K562 (cell line): Measurements from ENCODE around the gene CACNG8. TPM values are rescaled to one million over a fixed set of nuclear protein-coding genes. Genes with fewer than 3 reads are reported as not detected.

Experiments
- ATAC-seq: fragments of 200-7000 bp; cut with Tn5 transposase; 3 replicates; pipeline ENCODE4 v1.9.1; 2020; ENCODE audit warnings: moderate library complexity
- Bru-seq: library from RNA; stranded (reverse); fragments of 400-500 nt; gene quantifications from one replicate; lab custom pipeline; 2021; lab: Mats Ljungman, UMichigan
- BruChase-seq, 2 experiments: library from RNA; stranded (reverse); fragments of 400-500 nt; gene quantifications; one replicate each; lab custom pipeline; 2021; lab: Mats Ljungman, UMichigan
- BruUV-seq: library from RNA; stranded (reverse); fragments of 400-500 nt; replicated peaks from 2 replicates; lab custom pipeline; 2021; lab: Mats Ljungman, UMichigan
- CTCF ChIA-PET: fragments of 300-600 bp; formaldehyde crosslinking; extraction: SDS; loops from one replicate; lab custom pipeline; 2021; ENCODE audit warnings: low intra/inter-chr PET ratio; lab: Yijun Ruan, JAX
- POLR2A ChIA-PET: fragments of 300-600, 350-650 bp; sonication (Branson Sonifier 250); formaldehyde crosslinking; extraction: SDS; loops from one replicate; lab custom pipeline; 2021; ENCODE audit warnings: antibody characterized with exemption, inconsistent platforms; lab: Yijun Ruan, JAX
- DNase-seq, 4 experiments: peaks; one replicate each; pipeline versions ENCODE4 v3.0.0 to v3.0.0-alpha.2; 2011 to 2018; ENCODE audit warnings: low spot score in 3 of 4, mixed read lengths in 3 of 4; ENCODE audit errors: extremely low read depth in 1 of 4
- FAIRE-seq: peaks from 2 replicates; lab custom pipeline; 2011; peaks lifted over from hg19 to GRCh38; lab: Jason Lieb, UNC
- H2AFZ ChIP-seq: 2 replicates; pipeline ENCODE4 v1.6.0; 2011; ENCODE audit warnings: low read depth, low read length, control low read depth, inconsistent platforms
- H3K27ac ChIP-seq: fragments of 200-600 bp; 3 replicates; pipeline ENCODE4 v1.8.0; 2011; ENCODE audit warnings: low read depth, mild to moderate bottlenecking, control low read depth, inconsistent platforms, low read length, moderate library complexity, mixed read lengths; ENCODE audit errors: extremely low read depth
- H3K27me3 ChIP-seq, 2 experiments: fragments of 300-600 bp in 1 of 2; 2 replicates in 1 of 2; 3 replicates in 1 of 2; pipeline versions ENCODE4 v1.6.0 to v1.8.0; 2011; ENCODE audit warnings: inconsistent platforms in 2 of 2, low read length in 2 of 2, mild to moderate bottlenecking in 1 of 2, mixed read lengths in 1 of 2, moderate library complexity in 1 of 2; ENCODE audit not compliant: control insufficient read depth in 2 of 2, insufficient read depth in 2 of 2
- H3K36me3 ChIP-seq: fragments of 300-600 bp; 3 replicates; pipeline ENCODE4 v1.8.0; 2011; ENCODE audit warnings: mild to moderate bottlenecking, low read length, inconsistent platforms; ENCODE audit not compliant: control insufficient read depth, insufficient read depth
- H3K4me1 ChIP-seq, 2 experiments: fragments of 200-600 bp in 1 of 2; replicated peaks in 1 of 2; 2 replicates in 1 of 2; 3 replicates in 1 of 2; pipeline versions ENCODE4 v1.5.1 to v1.8.0; 2011; ENCODE audit warnings: inconsistent platforms in 2 of 2, low read length in 2 of 2, mild to moderate bottlenecking in 1 of 2, mixed read lengths in 1 of 2, moderate library complexity in 1 of 2; ENCODE audit not compliant: control insufficient read depth in 2 of 2, insufficient read depth in 2 of 2
- H3K4me2 ChIP-seq: 2 replicates; pipeline ENCODE4 v1.6.1; 2011; ENCODE audit warnings: low read length, control low read depth, inconsistent platforms, mixed read lengths; ENCODE audit not compliant: insufficient read depth
- H3K4me3 ChIP-seq: fragments of 200-600 bp; sonication (generic), shearing (Covaris generic); 2 replicates; pipeline ENCODE4 v1.5.1; 2016; ENCODE audit warnings: control low read depth, inconsistent platforms
- H3K79me2 ChIP-seq: fragments of 200-600 bp; 3 replicates; pipeline ENCODE4 v1.8.0; 2011; ENCODE audit warnings: low read length, inconsistent platforms; ENCODE audit not compliant: control insufficient read depth, insufficient read depth
- H3K9ac ChIP-seq, 2 experiments: 2 replicates each; pipeline versions ENCODE4 v1.6.0 to v1.6.1; 2011; ENCODE audit warnings: low read depth in 2 of 2, low read length in 2 of 2, control low read depth in 1 of 2, inconsistent platforms in 1 of 2, mild to moderate bottlenecking in 1 of 2, mixed read lengths in 1 of 2; ENCODE audit not compliant: insufficient read depth in 1 of 2
- H3K9me1 ChIP-seq: one replicate; pipeline ENCODE4 v1.6.0; 2011; ENCODE audit warnings: inconsistent platforms, mild to moderate bottlenecking, low read length, moderate library complexity; ENCODE audit not compliant: control insufficient read depth, insufficient read depth
- H3K9me3 ChIP-seq: replicated peaks from 2 replicates; pipeline ENCODE4 v1.5.1; 2011; ENCODE audit warnings: low read depth, low read length, inconsistent platforms; ENCODE audit not compliant: control insufficient read depth, insufficient read depth
- H4K20me1 ChIP-seq: replicated peaks from 2 replicates; pipeline ENCODE4 v1.6.1; 2011; ENCODE audit warnings: low read length, inconsistent platforms, mixed read lengths; ENCODE audit not compliant: control insufficient read depth, insufficient read depth
- ASH1L ChIP-seq: fragments of 450-650 bp; IDR thresholded peaks from 2 replicates; pipeline ENCODE4 v1.6.1; 2018; ENCODE audit warnings: borderline replicate concordance, mild to moderate bottlenecking, low read depth; ENCODE audit not compliant: partially characterized antibody
- E4F1 ChIP-seq: fragments of 250-450 bp; sonication (Bioruptor Pico); IDR thresholded peaks from 2 replicates; pipeline ENCODE4 v1.5.0; 2021; ENCODE audit warnings: mild to moderate bottlenecking, borderline replicate concordance
- NELFE ChIP-seq: IDR thresholded peaks from 2 replicates; pipeline ENCODE4 v1.6.1; 2011; ENCODE audit warnings: mild to moderate bottlenecking; ENCODE audit not compliant: insufficient read depth, insufficient read length
- ZNF444 ChIP-seq: fragments of 250-450 bp; sonication (Bioruptor Pico); IDR thresholded peaks from 2 replicates; pipeline ENCODE4 v1.4.0; 2020; ENCODE audit warnings: mild to moderate bottlenecking, moderate library complexity
- WGBS: fragments of 100-300 bp; shearing (Covaris generic); methylation state at CpG from one replicate; pipeline ENCODE4 v1.1.6; 2016; ENCODE audit warnings: low coverage, mixed read lengths; ENCODE audit not compliant: insufficient coverage; ENCODE audit errors: missing lambda C conversion rate; 5-methylcytosine and 5-hydroxymethylcytosine counted together
- in situ Hi-C: fragments of 300-500 bp; cut with MboI; formaldehyde crosslinking; loops from 4 replicates; pipeline ENCODE4 v1.15.0; 2018; ENCODE audit warnings: inconsistent platforms, mixed read lengths
- intact Hi-C: fragments of 100-400 bp; cut with micrococcal nuclease; formaldehyde crosslinking; loops from 2 replicates; pipeline ENCODE4 v1.14.2; 2022
- long read RNA-seq, 3 experiments: library from polyadenylated mRNA in 2 of 3; library from RNA in 1 of 3; unstranded in 2 of 3; stranded (forward) in 1 of 3; transcript quantifications; one replicate each; pipeline ENCODE4 v2.0.0, GENCODE V29; 2019 to 2022
- polyA minus RNA-seq, 3 experiments: library from RNA; depleted of rRNA, polyadenylated mRNA; stranded (reverse); fragments of >200 nt; gene quantifications; 2 replicates each; pipeline ENCODE4 v1.2.3, GENCODE V29; 2011
- polyA plus RNA-seq, 8 experiments: library from polyadenylated mRNA; depleted of rRNA in 4 of 8; stranded (reverse) in 5 of 8; unstranded in 3 of 8; fragments of >200 nt; fragmentation: Nextera tagmentation in 2 of 8; fragmentation: Illumina TruSeq in 1 of 8; extraction: Ambion mirVana in 2 of 8; extraction: Trizol in 1 of 8; gene quantifications; 2 replicates each; pipeline versions ENCODE4 v1.2.1 to v1.2.3, GENCODE V29; 2011 to 2014; ENCODE audit warnings: inconsistent platforms in 1 of 8, missing spikeins in 1 of 8
- total RNA-seq, 7 experiments: library from RNA; depleted of rRNA in 6 of 7; stranded (reverse); fragments of >200 nt in 6 of 7; fragmentation: Illumina TruSeq in 2 of 7; extraction: Trizol in 2 of 7; gene quantifications; 2 replicates each; pipeline versions ENCODE4 v1.2.1 to v1.2.3, GENCODE V29; 2011 to 2021; ENCODE audit warnings: low replicate concordance in 1 of 7
- TF ChIP-seq, protein P1 (sequence below): fragments of 250-450 bp; sonication (Bioruptor Pico); IDR thresholded peaks from 2 replicates; pipeline ENCODE4 v1.8.0; 2021; ENCODE audit warnings: moderate library complexity, mild to moderate bottlenecking, inconsistent platforms
- TF ChIP-seq, protein P2 (sequence below): fragments of 450-650 bp; formaldehyde crosslinking; IDR thresholded peaks from 2 replicates; pipeline ENCODE4 v1.4.0; 2020; ENCODE audit warnings: mild to moderate bottlenecking, moderate library complexity
- TF ChIP-seq, protein P3 (sequence below): sonication (generic); formaldehyde crosslinking; IDR thresholded peaks from 2 replicates; pipeline ENCODE4 v1.8.1; 2023; ENCODE audit warnings: mild to moderate bottlenecking, missing genetic modification reagents, moderate library complexity

CACNG8 gene
- total RNA-seq (2011; cell fraction: chromatin; rRNA removed; ENCODE audit: low replicate concordance) = not detected in 2 replicates
- not detected in 2 replicates for total RNA-seq (2011; cell fraction: nucleolus; rRNA removed)
- not detected in 2 replicates for total RNA-seq (2011; cell fraction: nucleoplasm; rRNA removed)
- 0.05 TPM in 1 of 2 replicates, not detected in the other for total RNA-seq (2014; rRNA removed)
- total RNA-seq (2014; rRNA removed; fragmentation: Illumina TruSeq; extraction: Trizol) = not detected in 2 replicates
- not detected in 2 replicates for total RNA-seq (2015; rRNA removed; fragmentation: Illumina TruSeq; extraction: Trizol)
- 0.02 TPM in 1 of 2 replicates, not detected in the other for total RNA-seq (2021)
- not detected in 2 replicates for polyA plus RNA-seq (2011; rRNA removed)
- not detected in 2 replicates for polyA plus RNA-seq (2011; cell fraction: cytosol; rRNA removed)
- polyA plus RNA-seq (2011; cell fraction: nucleus; rRNA removed) = not detected in 2 replicates
- polyA plus RNA-seq (2012) = 0.01 and 0.03 TPM in 2 replicates
- not detected in 2 replicates for polyA plus RNA-seq (2014; fragmentation: Illumina TruSeq; extraction: Trizol)
- polyA plus RNA-seq (2014; fragmentation: Nextera tagmentation; extraction: Ambion mirVana) = not detected
- not detected in 2 replicates for polyA plus RNA-seq (2014; rRNA removed)
- not detected in 2 replicates for polyA minus RNA-seq (2011; rRNA and poly(A)+ RNA removed)
- polyA minus RNA-seq (2011; cell fraction: cytosol; rRNA and poly(A)+ RNA removed) = not detected in 2 replicates
- not detected in 2 replicates for polyA minus RNA-seq (2011; cell fraction: nucleus; rRNA and poly(A)+ RNA removed)
- Bru-seq, nascent RNA = percentile 13 among the genes with signal in this experiment
- BruChase-seq, experiment 1, labeled RNA remaining after a 2-hour chase = percentile 11 among the genes with signal in this experiment
- percentile 4 among the genes with signal in this experiment for BruChase-seq, experiment 2, labeled RNA remaining after a 6-hour chase
- long read RNA-seq, experiment 1 = 0 reads
- long read RNA-seq, experiment 2 = 0 reads
- long read RNA-seq, experiment 3 = 0 reads

- Histone ChIP-seq H3K4me3 (no peak within 1 kb of the TSS), H3K4me2 (no peak within 1 kb of the TSS), H2AFZ (no peak within 1 kb of the TSS), H3K9me3 (no peaks in the 10 kb centered on the region), H3K9ac (no peak within 1 kb of the TSS), H3K27ac (no peak within 1 kb of the TSS), H4K20me1 (0 out of 2 replicates have a peak, but pooled peaks cover 3% of the 10 kb centered on the region), H3K36me3 (no peaks in the 10 kb centered on the region), H3K27me3 (peaks cover 28 to 41% of the 10 kb centered on the region in 2 experiments; a peak in 3 of 5 replicates), H3K4me1 (no peaks in the 10 kb centered on the region; a peak in 1 of 5 replicates), H3K79me2 (no peaks in the 10 kb centered on the region), H3K9me1 (no peaks in the 10 kb centered on the region)
- DNase-seq (peak in 3 of 4 experiments; percentile 36 to 39 (median 36)), FAIRE-seq (no peak), ATAC-seq (no peak)
- WGBS = 24% methylated on average over 18 of the region's 55 CpGs
- intact Hi-C loops (no loop called here), in situ Hi-C loops (no loop called here)
- ChIA-PET POLR2A (no interaction called here), CTCF (no interaction called here)
- no TSS peak for BruUV-seq
- no peak for TF ChIP-seq E4F1
- no peak for TF ChIP-seq NELFE
- TF ChIP-seq ASH1L = no peak
- TF ChIP-seq, protein P1, sequence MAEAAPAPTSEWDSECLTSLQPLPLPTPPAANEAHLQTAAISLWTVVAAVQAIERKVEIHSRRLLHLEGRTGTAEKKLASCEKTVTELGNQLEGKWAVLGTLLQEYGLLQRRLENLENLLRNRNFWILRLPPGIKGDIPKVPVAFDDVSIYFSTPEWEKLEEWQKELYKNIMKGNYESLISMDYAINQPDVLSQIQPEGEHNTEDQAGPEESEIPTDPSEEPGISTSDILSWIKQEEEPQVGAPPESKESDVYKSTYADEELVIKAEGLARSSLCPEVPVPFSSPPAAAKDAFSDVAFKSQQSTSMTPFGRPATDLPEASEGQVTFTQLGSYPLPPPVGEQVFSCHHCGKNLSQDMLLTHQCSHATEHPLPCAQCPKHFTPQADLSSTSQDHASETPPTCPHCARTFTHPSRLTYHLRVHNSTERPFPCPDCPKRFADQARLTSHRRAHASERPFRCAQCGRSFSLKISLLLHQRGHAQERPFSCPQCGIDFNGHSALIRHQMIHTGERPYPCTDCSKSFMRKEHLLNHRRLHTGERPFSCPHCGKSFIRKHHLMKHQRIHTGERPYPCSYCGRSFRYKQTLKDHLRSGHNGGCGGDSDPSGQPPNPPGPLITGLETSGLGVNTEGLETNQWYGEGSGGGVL (CRISPR knock-in tag) = no peak
- TF ChIP-seq, protein P2, sequence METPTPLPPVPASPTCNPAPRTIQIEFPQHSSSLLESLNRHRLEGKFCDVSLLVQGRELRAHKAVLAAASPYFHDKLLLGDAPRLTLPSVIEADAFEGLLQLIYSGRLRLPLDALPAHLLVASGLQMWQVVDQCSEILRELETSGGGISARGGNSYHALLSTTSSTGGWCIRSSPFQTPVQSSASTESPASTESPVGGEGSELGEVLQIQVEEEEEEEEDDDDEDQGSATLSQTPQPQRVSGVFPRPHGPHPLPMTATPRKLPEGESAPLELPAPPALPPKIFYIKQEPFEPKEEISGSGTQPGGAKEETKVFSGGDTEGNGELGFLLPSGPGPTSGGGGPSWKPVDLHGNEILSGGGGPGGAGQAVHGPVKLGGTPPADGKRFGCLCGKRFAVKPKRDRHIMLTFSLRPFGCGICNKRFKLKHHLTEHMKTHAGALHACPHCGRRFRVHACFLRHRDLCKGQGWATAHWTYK (CRISPR knock-in tag) = no peak
- no peak for TF ChIP-seq ZNF444 (CRISPR knock-in tag)
- TF ChIP-seq, protein P3, sequence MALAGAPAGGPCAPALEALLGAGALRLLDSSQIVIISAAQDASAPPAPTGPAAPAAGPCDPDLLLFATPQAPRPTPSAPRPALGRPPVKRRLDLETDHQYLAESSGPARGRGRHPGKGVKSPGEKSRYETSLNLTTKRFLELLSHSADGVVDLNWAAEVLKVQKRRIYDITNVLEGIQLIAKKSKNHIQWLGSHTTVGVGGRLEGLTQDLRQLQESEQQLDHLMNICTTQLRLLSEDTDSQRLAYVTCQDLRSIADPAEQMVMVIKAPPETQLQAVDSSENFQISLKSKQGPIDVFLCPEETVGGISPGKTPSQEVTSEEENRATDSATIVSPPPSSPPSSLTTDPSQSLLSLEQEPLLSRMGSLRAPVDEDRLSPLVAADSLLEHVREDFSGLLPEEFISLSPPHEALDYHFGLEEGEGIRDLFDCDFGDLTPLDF (CRISPR knock-in tag) = no peak
Measured at GRCh38 chr19:53962887-53963431, at the start of gene CACNG8. Gene CACNG8 (plus strand): TSS chr19:53962937.
